SK-N-SH (cell line): ENCODE results near the gene TAS2R42. TPM values are rescaled to one million over a fixed set of nuclear protein-coding genes. Genes with fewer than 3 reads are reported as not detected.

Experiments
- CTCF ChIA-PET: fragments of 300-600, 350-600 bp; formaldehyde crosslinking; extraction: SDS; loops from one replicate; lab custom pipeline; 2021; lab: Yijun Ruan, JAX
- POLR2A ChIA-PET: fragments of 350-600 bp; sonication (Branson Sonifier 250); formaldehyde crosslinking; extraction: SDS; loops from one replicate; lab custom pipeline; 2020; ENCODE audit warnings: antibody characterized with exemption, inconsistent platforms; lab: Yijun Ruan, JAX
- DNase-seq: peaks from one replicate; pipeline ENCODE4 v3.0.0; 2012
- H2AFZ ChIP-seq: fragments of 200-600 bp; sonication (generic); 2 replicates; pipeline ENCODE4 v1.8.1; 2016; ENCODE audit warnings: antibody characterized with exemption, mild to moderate bottlenecking, low read depth
- H3F3A ChIP-seq: fragments of 200-600 bp; sonication (generic); replicated peaks from 2 replicates; pipeline ENCODE3; 2016; ENCODE audit warnings: antibody characterized with exemption, mild to moderate bottlenecking; ENCODE audit not compliant: insufficient read depth
- H3K27ac ChIP-seq, 2 experiments: fragments of 200-500 bp in 1 of 2; fragments of 200-600 bp in 1 of 2; sonication (Bioruptor generic) in 1 of 2; sonication (generic), shearing (Covaris generic) in 1 of 2; 2 replicates each; pipeline versions ENCODE4 v1.5.1 to v1.6.1; 2014 to 2016; ENCODE audit warnings: low read depth in 2 of 2, inconsistent platforms in 1 of 2, low read length in 1 of 2, mild to moderate bottlenecking in 1 of 2, mixed read lengths in 1 of 2
- H3K27me3 ChIP-seq: fragments of 200-600 bp; sonication (generic), shearing (Covaris generic); 2 replicates; pipeline ENCODE4 v1.6.1; 2016; ENCODE audit warnings: mixed run types; ENCODE audit not compliant: insufficient read depth
- H3K36me3 ChIP-seq, 2 experiments: fragments of 200-500 bp in 1 of 2; fragments of 200-600 bp in 1 of 2; sonication (Bioruptor generic) in 1 of 2; sonication (generic) in 1 of 2; replicated peaks in 1 of 2; 2 replicates each; pipeline versions ENCODE3 to v1.5.1; 2014 to 2016; ENCODE audit warnings: low read length in 1 of 2, mild to moderate bottlenecking in 1 of 2; ENCODE audit not compliant: insufficient read depth in 2 of 2, control insufficient read depth in 1 of 2
- H3K4me1 ChIP-seq, 2 experiments: fragments of 200-500 bp in 1 of 2; fragments of 200-600 bp in 1 of 2; sonication (Bioruptor generic) in 1 of 2; sonication (generic), shearing (Covaris generic) in 1 of 2; 2 replicates each; pipeline versions ENCODE4 v1.5.1 to v1.6.1; 2014 to 2016; ENCODE audit warnings: low read depth in 1 of 2, low read length in 1 of 2, mixed run types in 1 of 2; ENCODE audit not compliant: insufficient read depth in 2 of 2, control insufficient read depth in 1 of 2
- H3K4me2 ChIP-seq: fragments of 200-600 bp; sonication (generic), shearing (Covaris generic); 2 replicates; pipeline ENCODE4 v1.6.1; 2017; ENCODE audit warnings: mixed run types
- H3K4me3 ChIP-seq, 2 experiments: fragments of 200-500 bp in 1 of 2; fragments of 200-600 bp in 1 of 2; sonication (Bioruptor generic) in 1 of 2; sonication (generic), shearing (Covaris generic) in 1 of 2; 2 replicates each; pipeline versions ENCODE4 v1.5.1 to v1.8.1; 2014 to 2016; ENCODE audit warnings: low read depth in 2 of 2, inconsistent platforms in 1 of 2, low read length in 1 of 2, mild to moderate bottlenecking in 1 of 2, mixed read lengths in 1 of 2, moderate library complexity in 1 of 2
- H3K79me2 ChIP-seq: fragments of 200-600 bp; sonication (generic); 2 replicates; pipeline ENCODE4 v1.8.1; 2017; ENCODE audit warnings: mild to moderate bottlenecking; ENCODE audit not compliant: insufficient read depth
- H3K9ac ChIP-seq: fragments of 200-600 bp; sonication (generic); 2 replicates; pipeline ENCODE4 v1.6.1; 2017; ENCODE audit warnings: mixed run types
- H3K9me2 ChIP-seq: fragments of 200-600 bp; sonication (generic); 2 replicates; pipeline ENCODE4 v1.6.1; 2017; ENCODE audit warnings: mixed run types
- H3K9me3 ChIP-seq: fragments of 200-600 bp; sonication (generic); 2 replicates; pipeline ENCODE4 v1.6.1; 2017; ENCODE audit warnings: mixed run types, mild to moderate bottlenecking, moderate library complexity
- H4K20me1 ChIP-seq: fragments of 200-600 bp; sonication (generic); 2 replicates; pipeline ENCODE4 v1.6.1; 2017; ENCODE audit warnings: mild to moderate bottlenecking, mixed run types; ENCODE audit not compliant: insufficient read depth
- ELF1 ChIP-seq: IDR thresholded peaks from 2 replicates; pipeline ENCODE4 v1.4.0; 2012
- FOSL2 ChIP-seq: IDR thresholded peaks from 2 replicates; pipeline ENCODE4 v1.4.0; 2012; ENCODE audit warnings: low read depth, mild to moderate bottlenecking, moderate library complexity, borderline replicate concordance
- FOXJ3 ChIP-seq: sonication (generic); formaldehyde crosslinking; IDR thresholded peaks from 2 replicates; pipeline ENCODE4 v1.5.1; 2020; ENCODE audit warnings: mild to moderate bottlenecking, missing genetic modification reagents
- FOXM1 ChIP-seq: IDR thresholded peaks from 2 replicates; pipeline ENCODE4 v1.4.0; 2012; ENCODE audit warnings: low read depth, mild to moderate bottlenecking
- GATA2 ChIP-seq: sonication (generic); formaldehyde crosslinking; IDR thresholded peaks from 2 replicates; pipeline ENCODE4 v1.5.0; 2020; ENCODE audit warnings: mild to moderate bottlenecking, missing genetic modification reagents
- JUND ChIP-seq: IDR thresholded peaks from 2 replicates; pipeline ENCODE4 v1.4.0; 2012
- MXI1 ChIP-seq: IDR thresholded peaks from 2 replicates; pipeline ENCODE4 v1.6.1; 2012; ENCODE audit warnings: mild to moderate bottlenecking, low read depth, low read length, improper control_type of control experiment
- POLR2AphosphoS5 ChIP-seq: IDR thresholded peaks from 2 replicates; pipeline ENCODE4 v1.6.1; 2012; ENCODE audit warnings: low read depth, low read length
- RAD21 ChIP-seq: IDR thresholded peaks from 2 replicates; pipeline ENCODE4 v1.6.1; 2012; ENCODE audit warnings: mild to moderate bottlenecking, low read length
- RCOR1 ChIP-seq: fragments of 150-350 bp; IDR thresholded peaks from 2 replicates; pipeline ENCODE4 v1.6.1; 2017; ENCODE audit warnings: antibody characterized with exemption, low read length
- RFX5 ChIP-seq: IDR thresholded peaks from 2 replicates; pipeline ENCODE4 v1.6.1; 2012; ENCODE audit warnings: mild to moderate bottlenecking, improper control_type of control experiment, low read length
- SIN3A ChIP-seq: IDR thresholded peaks from 2 replicates; pipeline ENCODE4 v1.6.1; 2012; ENCODE audit warnings: low read depth, mild to moderate bottlenecking, low read length, moderate library complexity, borderline replicate concordance
- TAF1 ChIP-seq: IDR thresholded peaks from 2 replicates; pipeline ENCODE4 v1.6.1; 2012; ENCODE audit warnings: low read depth, mild to moderate bottlenecking, low read length, moderate library complexity, borderline replicate concordance
- TEAD4 ChIP-seq: IDR thresholded peaks from 2 replicates; pipeline ENCODE4 v1.4.0; 2012; ENCODE audit warnings: mild to moderate bottlenecking, borderline replicate concordance; ENCODE audit not compliant: insufficient read depth
- YY1 ChIP-seq: IDR thresholded peaks from 2 replicates; pipeline ENCODE4 v1.4.0; 2012; ENCODE audit warnings: low read depth, mild to moderate bottlenecking
- polyA plus RNA-seq, 3 experiments: library from polyadenylated mRNA; depleted of rRNA; stranded (reverse); fragments of >200 nt; gene quantifications; 2 replicates each; pipeline ENCODE4 v1.2.3, GENCODE V29; 2012
- TF ChIP-seq, protein P1 (sequence below): fragments of 150-350 bp; IDR thresholded peaks from 2 replicates; pipeline ENCODE4 v1.6.1; 2016; ENCODE audit warnings: mild to moderate bottlenecking, low read depth, low read length
- TF ChIP-seq, protein P2 (sequence below): fragments of 200-600 bp; sonication (generic); IDR thresholded peaks from 2 replicates; pipeline ENCODE4 v1.6.1; 2017; ENCODE audit warnings: antibody characterized with exemption, mild to moderate bottlenecking, moderate library complexity
- TF ChIP-seq, protein P3 (sequence below): IDR thresholded peaks from 2 replicates; pipeline ENCODE4 v1.6.1; 2012; ENCODE audit warnings: mild to moderate bottlenecking, low read depth, low read length, moderate library complexity
- TF ChIP-seq, protein P4 (sequence below): IDR thresholded peaks from 2 replicates; pipeline ENCODE4 v1.4.0; 2012; ENCODE audit warnings: low read depth, borderline replicate concordance

Gene TAS2R42
- polyA plus RNA-seq, 1 of the 3 experiments (the other 2 are of a cell fraction): not detected

DNA sequence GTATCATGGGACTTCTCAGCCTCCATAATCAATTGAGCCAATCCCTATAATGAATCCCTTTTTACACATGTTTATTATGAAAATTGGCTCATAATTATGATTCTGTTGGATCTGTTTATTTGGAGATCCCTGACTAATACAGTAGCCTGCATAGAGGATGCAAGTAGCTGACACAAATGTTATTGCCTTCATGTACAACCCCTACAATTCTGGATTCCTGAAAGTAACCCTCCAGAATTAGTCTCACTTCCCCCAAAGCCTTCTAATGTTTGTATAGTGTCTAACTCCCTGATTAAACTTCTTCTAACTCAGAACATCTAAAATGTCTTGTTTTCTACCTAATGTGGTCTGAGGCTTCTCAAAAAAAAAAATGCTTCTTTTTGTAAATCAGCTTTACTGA, 22.4 kb downstream of the TAS2R42 start:
- peaks cover 9 to 19% of the 10 kb centered on the region in 2 experiments; a peak in 3 of 4 replicates for H3K4me1 ChIP-seq
- CTCF ChIA-PET: no interaction called here
- no peak overlapping the region for H2AFZ ChIP-seq
- peaks cover 46% of the 10 kb centered on the region for H4K20me1 ChIP-seq
- TF ChIP-seq ELF1 (no peak), FOXM1 (no peak), RAD21 (no peak), POLR2AphosphoS5 (no peak), SIN3A (no peak), RCOR1 (no peak), RFX5 (no peak), MXI1 (no peak), GATA2 (no peak), YY1 (no peak), TAF1 (no peak), TEAD4 (no peak), JUND (no peak), FOSL2 (no peak), FOXJ3 (CRISPR knock-in tag) (no peak)
- TF ChIP-seq, protein P1, sequence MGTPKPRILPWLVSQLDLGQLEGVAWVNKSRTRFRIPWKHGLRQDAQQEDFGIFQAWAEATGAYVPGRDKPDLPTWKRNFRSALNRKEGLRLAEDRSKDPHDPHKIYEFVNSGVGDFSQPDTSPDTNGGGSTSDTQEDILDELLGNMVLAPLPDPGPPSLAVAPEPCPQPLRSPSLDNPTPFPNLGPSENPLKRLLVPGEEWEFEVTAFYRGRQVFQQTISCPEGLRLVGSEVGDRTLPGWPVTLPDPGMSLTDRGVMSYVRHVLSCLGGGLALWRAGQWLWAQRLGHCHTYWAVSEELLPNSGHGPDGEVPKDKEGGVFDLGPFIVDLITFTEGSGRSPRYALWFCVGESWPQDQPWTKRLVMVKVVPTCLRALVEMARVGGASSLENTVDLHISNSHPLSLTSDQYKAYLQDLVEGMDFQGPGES: no peak
- TF ChIP-seq, protein P2, sequence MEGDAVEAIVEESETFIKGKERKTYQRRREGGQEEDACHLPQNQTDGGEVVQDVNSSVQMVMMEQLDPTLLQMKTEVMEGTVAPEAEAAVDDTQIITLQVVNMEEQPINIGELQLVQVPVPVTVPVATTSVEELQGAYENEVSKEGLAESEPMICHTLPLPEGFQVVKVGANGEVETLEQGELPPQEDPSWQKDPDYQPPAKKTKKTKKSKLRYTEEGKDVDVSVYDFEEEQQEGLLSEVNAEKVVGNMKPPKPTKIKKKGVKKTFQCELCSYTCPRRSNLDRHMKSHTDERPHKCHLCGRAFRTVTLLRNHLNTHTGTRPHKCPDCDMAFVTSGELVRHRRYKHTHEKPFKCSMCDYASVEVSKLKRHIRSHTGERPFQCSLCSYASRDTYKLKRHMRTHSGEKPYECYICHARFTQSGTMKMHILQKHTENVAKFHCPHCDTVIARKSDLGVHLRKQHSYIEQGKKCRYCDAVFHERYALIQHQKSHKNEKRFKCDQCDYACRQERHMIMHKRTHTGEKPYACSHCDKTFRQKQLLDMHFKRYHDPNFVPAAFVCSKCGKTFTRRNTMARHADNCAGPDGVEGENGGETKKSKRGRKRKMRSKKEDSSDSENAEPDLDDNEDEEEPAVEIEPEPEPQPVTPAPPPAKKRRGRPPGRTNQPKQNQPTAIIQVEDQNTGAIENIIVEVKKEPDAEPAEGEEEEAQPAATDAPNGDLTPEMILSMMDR: no peak
- TF ChIP-seq, protein P3, sequence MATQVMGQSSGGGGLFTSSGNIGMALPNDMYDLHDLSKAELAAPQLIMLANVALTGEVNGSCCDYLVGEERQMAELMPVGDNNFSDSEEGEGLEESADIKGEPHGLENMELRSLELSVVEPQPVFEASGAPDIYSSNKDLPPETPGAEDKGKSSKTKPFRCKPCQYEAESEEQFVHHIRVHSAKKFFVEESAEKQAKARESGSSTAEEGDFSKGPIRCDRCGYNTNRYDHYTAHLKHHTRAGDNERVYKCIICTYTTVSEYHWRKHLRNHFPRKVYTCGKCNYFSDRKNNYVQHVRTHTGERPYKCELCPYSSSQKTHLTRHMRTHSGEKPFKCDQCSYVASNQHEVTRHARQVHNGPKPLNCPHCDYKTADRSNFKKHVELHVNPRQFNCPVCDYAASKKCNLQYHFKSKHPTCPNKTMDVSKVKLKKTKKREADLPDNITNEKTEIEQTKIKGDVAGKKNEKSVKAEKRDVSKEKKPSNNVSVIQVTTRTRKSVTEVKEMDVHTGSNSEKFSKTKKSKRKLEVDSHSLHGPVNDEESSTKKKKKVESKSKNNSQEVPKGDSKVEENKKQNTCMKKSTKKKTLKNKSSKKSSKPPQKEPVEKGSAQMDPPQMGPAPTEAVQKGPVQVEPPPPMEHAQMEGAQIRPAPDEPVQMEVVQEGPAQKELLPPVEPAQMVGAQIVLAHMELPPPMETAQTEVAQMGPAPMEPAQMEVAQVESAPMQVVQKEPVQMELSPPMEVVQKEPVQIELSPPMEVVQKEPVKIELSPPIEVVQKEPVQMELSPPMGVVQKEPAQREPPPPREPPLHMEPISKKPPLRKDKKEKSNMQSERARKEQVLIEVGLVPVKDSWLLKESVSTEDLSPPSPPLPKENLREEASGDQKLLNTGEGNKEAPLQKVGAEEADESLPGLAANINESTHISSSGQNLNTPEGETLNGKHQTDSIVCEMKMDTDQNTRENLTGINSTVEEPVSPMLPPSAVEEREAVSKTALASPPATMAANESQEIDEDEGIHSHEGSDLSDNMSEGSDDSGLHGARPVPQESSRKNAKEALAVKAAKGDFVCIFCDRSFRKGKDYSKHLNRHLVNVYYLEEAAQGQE: no peak
- TF ChIP-seq, protein P4, sequence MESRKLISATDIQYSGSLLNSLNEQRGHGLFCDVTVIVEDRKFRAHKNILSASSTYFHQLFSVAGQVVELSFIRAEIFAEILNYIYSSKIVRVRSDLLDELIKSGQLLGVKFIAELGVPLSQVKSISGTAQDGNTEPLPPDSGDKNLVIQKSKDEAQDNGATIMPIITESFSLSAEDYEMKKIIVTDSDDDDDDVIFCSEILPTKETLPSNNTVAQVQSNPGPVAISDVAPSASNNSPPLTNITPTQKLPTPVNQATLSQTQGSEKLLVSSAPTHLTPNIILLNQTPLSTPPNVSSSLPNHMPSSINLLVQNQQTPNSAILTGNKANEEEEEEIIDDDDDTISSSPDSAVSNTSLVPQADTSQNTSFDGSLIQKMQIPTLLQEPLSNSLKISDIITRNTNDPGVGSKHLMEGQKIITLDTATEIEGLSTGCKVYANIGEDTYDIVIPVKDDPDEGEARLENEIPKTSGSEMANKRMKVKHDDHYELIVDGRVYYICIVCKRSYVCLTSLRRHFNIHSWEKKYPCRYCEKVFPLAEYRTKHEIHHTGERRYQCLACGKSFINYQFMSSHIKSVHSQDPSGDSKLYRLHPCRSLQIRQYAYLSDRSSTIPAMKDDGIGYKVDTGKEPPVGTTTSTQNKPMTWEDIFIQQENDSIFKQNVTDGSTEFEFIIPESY: no peak
- peaks cover 100% of the 10 kb centered on the region for H3K79me2 ChIP-seq
- H3K4me3 ChIP-seq: no peak overlapping the region
- DNase-seq: no peak
- no peak overlapping the region for H3K9ac ChIP-seq
- no peaks in the 10 kb centered on the region for H3K27me3 ChIP-seq
- no peaks in the 10 kb centered on the region for H3K9me2 ChIP-seq
- peaks cover 18 to 52% of the 10 kb centered on the region in 2 experiments for H3K36me3 ChIP-seq
- no peak overlapping the region for H3K4me2 ChIP-seq
- no peaks in the 10 kb centered on the region for H3F3A ChIP-seq
- H3K27ac ChIP-seq: no peak overlapping the region
- H3K9me3 ChIP-seq: no peaks in the 10 kb centered on the region
- POLR2A ChIA-PET: no interaction called here
